Measurements from ENCODE around the gene MOSMO. TPM values are rescaled to one million over a fixed set of nuclear protein-coding genes. Genes with fewer than 3 reads are reported as not detected.

The MOSMO gene
- total and polyA plus RNA-seq, 10 of the 15 experiments (the other 5 are each of a cell fraction or from before 2014, with no cell fraction given), result 1.7 to 26.7 (median 12.2) TPM

- Histone ChIP-seq H3K27me3 (replicated peaks in 1 of 2; ENCODE audit: control insufficient read depth in 2 of 2, insufficient read depth in 2 of 2, low read length in 1 of 2) (no peaks in the 10 kb centered on the region), H3K4me2 (ENCODE audit: control insufficient read depth, insufficient read depth) (no peak overlapping the region), H3K9me3 (replicated peaks; ENCODE audit: control insufficient read depth, insufficient read depth, low read length) (no peaks in the 10 kb centered on the region), H4K20me1 (ENCODE audit: control insufficient read depth, insufficient read depth) (no peaks in the 10 kb centered on the region), H3K79me2 (ENCODE audit: control insufficient read depth, insufficient read depth, low read length) (no peaks in the 10 kb centered on the region), H3K27ac (ENCODE audit: control insufficient read depth, insufficient read depth) (no peak overlapping the region), H3K36me3 (ENCODE audit: control insufficient read depth in 2 of 2, insufficient read depth in 2 of 2, low read length in 1 of 2) (0 out of 4 replicates have a peak, but pooled peaks cover 0 to 2% of the 10 kb centered on the region in 2 experiments), H2AFZ (ENCODE audit: control insufficient read depth, low read depth, low read length) (no peak overlapping the region), H3K9ac (ENCODE audit: control insufficient read depth, insufficient read depth, low read length) (no peak overlapping the region), H3K4me3 (no peak overlapping the region), H3K4me1 (ENCODE audit: control insufficient read depth, insufficient read depth, low read length) (no peaks in the 10 kb centered on the region)
- no TSS peak for BruUV-seq (replicated peaks)
- POLR2A ChIA-PET, result interaction anchor here (0.6 kb wide), 1 partner anchor 100 kb away, joined by 4 read pairs; no protein-coding TSS in a partner anchor
- in situ Hi-C loops (cut with MboI), result no loop called here
- ATAC-seq (no peak), FAIRE-seq (no peak), DNase-seq (ENCODE audit: low read depth, low spot score) (no peak)
- TF ChIP-seq ZNF24 (IDR thresholded peaks at IDR 0.05) (no peak), SP1 (IDR thresholded peaks at IDR 0.05; ENCODE audit: low read depth, low read length) (no peak), MAX (IDR thresholded peaks at IDR 0.05; ENCODE audit: low read depth, low read length) (no peak), EED (IDR thresholded peaks at IDR 0.05; ENCODE audit: low read depth) (no peak), SKIL (IDR thresholded peaks at IDR 0.05; ENCODE audit: low read depth, poor library complexity, severe bottlenecking) (no peak), ZNF384 (IDR thresholded peaks at IDR 0.05; ENCODE audit: borderline replicate concordance, low read depth, low read length) (no peak), NFXL1 (IDR thresholded peaks at IDR 0.05; ENCODE audit: borderline replicate concordance) (no peak), GATAD2B (conservative IDR thresholded peaks at IDR 0.05; ENCODE audit: low read depth) (no peak)
- intact Hi-C loops (cut with micrococcal nuclease; ENCODE audit: unreplicated experiment), result no loop called here
- CTCF ChIA-PET, result interaction anchor here (1.0 to 9.7 kb wide), 3 partner anchors 10 to 90 kb away, joined by 5 to 94 read pairs (median 20); no protein-coding TSS in a partner anchor
- RAD21 ChIA-PET (ENCODE audit: unreplicated experiment), result interaction anchor here (1.3 kb wide), 1 partner anchor 90 kb away, joined by 3 read pairs; no protein-coding TSS in a partner anchor
- SMC1A ChIA-PET (ENCODE audit: uncharacterized antibody, unreplicated experiment), result interaction anchor here (0.6 to 2.7 kb wide), 6 partner anchors 11 to 421 kb away, joined by 3 to 15 read pairs (median 3); partner anchors contain the start of gene MOSMO
- WGBS (ENCODE audit: insufficient coverage, insufficient replicate concordance, low lambda C conversion rate, missing lambda C conversion rate), result 100% methylated on average over 1 of the region's 1 CpG
Measured at GRCh38 chr16:22088642-22089041, 80.7 kb downstream of the MOSMO start.
